Kidney tubule cell (primary cell): ENCODE data around the gene TH.

ENCODE experiments used
- DNase-seq: peaks from one replicate; pipeline ENCODE4 v3.0.0-alpha.2; 2018; ENCODE audit warnings: low spot score

TH gene

GRCh38 chr11:2171591-2172003 lies at the start of gene TH:
TH (minus strand) TSS chr11:2171815; CDS start chr11:2171786, 29 bp downstream.
- no peak for DNase-seq

DNA sequence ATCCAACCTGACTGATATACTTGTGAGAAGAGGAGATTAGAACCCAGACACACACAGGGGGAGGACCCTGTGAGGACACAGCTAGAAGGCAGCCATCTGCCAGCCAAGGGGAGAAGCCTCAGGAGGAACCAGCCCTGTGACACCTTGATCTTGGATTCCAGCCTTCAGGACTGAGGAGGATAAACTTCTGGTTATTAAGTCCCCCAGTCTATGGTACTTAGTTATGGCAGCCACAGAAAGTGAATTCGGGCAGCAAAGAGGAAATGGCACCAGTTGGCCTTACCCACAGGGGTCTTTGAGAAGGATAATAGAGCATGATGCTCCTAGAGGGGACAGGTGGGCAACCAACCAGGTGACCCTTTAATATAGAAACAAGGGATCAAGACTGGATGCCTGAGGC lies 49.4 kb upstream of the TH start:
- no peak for DNase-seq

GRCh38 chr11:2220173-2220771 lies 48.7 kb upstream of the TH start:
- no peak for DNase-seq

GRCh38 chr11:2219318-2220017 lies 47.9 kb upstream of the TH start:
- DNase-seq = no peak

- no peak for DNase-seq
Measured at GRCh38 chr11:2218031-2218633, 46.5 kb upstream of the TH start.

GRCh38 chr11:2217211-2218030 lies 45.8 kb upstream of the TH start:
- DNase-seq = no peak

- DNase-seq = no peak
Measured at GRCh38 chr11:2216400-2217064, 44.9 kb upstream of the TH start.

- no peak for DNase-seq
Measured at GRCh38 chr11:2215561-2216399, 44.2 kb upstream of the TH start.

- DNase-seq = no peak
Measured at GRCh38 chr11:2215230-2215560, 43.6 kb upstream of the TH start.

DNA sequence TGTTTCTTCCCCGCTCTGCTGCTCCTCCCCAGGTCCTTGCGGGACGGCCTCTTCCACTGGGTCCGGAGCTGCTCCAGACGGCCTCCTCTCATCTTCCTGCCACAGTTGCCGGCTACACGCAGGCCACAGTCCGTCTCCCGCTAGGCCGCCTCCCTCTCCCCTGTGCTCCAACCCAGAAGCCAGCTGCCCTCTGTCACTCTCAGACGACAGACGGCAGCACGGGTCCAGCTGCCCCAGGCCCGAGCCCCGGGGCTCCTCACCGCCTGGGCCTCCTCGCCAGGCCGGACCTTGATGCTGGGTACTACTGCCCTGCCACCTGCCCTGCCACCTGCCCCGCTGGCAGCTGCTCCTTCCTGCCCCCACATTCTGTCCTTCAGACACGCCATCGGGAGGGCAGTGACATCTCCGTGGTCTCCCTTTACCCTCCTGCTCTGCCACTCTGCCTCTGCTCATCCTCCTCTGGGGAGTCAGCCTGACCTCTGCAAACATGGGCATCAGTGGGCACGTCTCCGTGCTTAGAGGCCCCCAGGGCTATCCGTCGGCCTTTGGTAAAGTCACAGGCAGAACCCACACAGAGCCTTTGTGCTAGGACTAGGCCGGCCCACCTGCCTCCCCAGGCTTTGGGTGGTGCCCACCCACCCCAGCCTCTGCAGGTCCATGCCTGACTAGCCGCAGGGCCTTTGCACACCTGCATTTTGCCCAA lies 43.1 kb upstream of the TH start:
- DNase-seq = no peak

GRCh38 chr11:2213890-2214526 lies 42.4 kb upstream of the TH start:
- no peak for DNase-seq

DNA sequence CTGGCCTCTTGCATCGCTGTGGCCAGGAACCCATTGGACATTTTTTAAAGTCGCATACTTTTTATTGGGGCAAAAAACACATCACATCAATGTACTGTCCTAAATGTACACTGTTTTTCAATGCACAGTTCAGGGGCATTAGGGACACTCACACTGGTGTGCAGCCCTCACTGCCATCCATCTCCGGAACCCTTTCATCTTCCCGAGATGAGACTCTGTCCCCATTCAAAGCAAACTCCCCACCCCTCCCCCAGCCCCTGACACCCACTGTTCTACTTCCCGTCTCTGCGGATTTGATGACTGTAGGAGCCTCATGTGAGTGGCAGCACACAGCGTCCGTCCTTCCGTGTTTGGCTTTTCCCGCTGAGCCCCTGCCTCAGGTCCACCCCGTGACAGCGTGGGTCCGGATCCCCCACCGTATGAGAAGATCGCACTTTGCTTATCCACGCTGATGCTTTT lies 41.8 kb upstream of the TH start:
- no peak for DNase-seq

- no peak for DNase-seq
Measured at GRCh38 chr11:2212411-2213251, 41.0 kb upstream of the TH start.

- DNase-seq = peak; percentile 71
Measured at GRCh38 chr11:2211113-2211971, 39.7 kb upstream of the TH start.

DNA sequence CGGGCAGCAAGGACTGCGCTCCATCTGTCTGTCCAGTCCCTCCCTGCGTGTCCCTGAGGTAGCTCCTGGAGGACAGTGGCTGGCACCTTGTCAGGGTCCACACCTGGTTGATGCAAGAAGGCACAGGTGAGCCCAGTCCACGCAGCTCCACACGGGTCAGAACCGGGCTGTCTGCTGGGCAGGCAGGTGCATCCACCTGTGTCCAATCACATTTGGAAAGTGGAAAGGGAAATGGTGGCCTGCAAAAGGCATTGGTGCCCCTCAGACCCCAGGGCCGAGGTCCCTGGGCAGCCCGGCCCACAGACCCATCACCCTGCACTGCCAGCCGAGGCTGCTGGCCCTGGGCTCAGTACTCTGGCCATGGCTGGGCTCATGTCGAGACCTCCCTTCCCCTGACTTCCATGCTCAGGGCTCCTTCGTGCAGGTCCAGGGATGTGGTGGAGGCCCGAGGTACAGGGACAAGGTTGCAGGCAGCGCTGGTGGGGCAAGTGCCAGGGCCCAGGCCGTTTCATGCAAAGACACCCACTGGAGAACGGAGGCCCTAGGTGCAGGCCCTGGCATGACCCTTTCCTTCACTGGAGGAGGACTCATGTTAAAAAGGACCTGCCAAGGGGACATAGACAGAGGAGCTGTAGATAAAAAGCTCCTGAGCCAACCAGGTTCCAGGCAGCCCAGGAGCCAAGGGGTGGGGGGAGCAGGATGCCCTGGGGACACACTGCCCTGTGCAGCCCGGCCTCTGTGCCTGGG lies 38.9 kb upstream of the TH start:
- no peak for DNase-seq

DNA sequence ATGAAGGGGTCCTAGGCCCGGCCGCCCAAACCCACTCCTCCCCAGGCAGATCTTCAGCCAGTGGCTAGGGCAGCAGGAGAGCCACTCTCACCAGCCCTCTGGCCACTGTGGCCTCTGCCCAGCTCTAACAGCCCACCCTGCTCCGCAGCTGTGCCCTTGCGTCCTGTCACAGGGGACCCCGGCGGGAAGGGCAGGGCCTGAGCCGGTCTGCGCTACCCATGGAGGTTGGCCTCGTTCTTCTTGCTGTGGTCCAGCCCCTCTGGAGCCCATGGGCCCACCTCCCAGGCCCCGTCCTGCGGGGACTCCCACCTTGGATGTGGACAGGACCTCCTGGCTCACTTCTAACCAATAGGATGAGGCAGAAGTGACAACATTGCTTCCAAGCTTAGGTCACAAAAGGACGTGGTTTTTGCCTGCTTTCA lies 38.3 kb upstream of the TH start:
- no peak for DNase-seq

DNA sequence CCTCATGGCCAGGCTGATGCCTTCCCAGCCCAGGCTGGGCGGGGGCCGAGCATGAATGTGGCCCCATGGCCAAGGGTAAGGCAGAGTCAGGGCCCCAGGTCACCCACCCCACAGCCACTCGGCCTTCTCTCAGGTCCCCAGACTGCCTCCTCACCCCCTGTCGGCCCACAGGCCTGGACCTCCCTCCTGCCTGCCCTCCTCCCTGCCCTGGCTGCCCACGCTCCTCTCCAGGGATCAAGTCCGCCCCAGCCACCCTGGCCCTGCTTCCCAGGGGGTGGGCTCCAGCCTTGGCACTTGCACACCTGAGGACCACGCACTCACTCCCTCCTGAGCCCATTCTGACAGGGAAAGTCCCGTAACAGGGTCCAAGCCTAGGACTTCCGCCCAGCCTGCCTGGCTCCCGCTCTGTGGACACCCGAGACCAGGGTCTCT lies 37.8 kb upstream of the TH start:
- DNase-seq = no peak
